ENCODE data around the gene TLE2. TPM values are rescaled to one million over a fixed set of nuclear protein-coding genes. Genes with fewer than 3 reads are reported as not detected.

Gene TLE2
- total RNA-seq, 1 donor from 2014 or later = 23.3 TPM

DNA sequence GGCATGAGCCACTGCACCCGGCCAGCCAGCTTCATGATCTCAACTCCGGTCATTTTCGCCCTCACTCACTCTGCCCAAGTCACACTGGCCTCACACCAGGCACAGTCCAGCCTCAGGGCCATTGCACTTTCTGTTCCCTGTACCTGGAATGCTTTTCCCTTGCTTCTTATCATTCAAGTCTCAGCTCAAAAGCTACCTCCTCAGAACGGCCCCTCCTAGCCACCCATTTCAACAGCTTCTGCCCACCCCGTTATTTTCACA, 2.5 kb upstream of the TLE2 start:
- peaks cover 47% of the 10 kb centered on the region for H3K27me3 ChIP-seq (ENCODE audit: control insufficient read depth, insufficient read depth, low read length)
- no peak overlapping the region for H3K4me3 ChIP-seq (ENCODE audit: low read depth, low read length)
- no peak for DNase-seq (ENCODE audit: low read depth)
- no peak for TF ChIP-seq CTCF (IDR thresholded peaks at IDR 0.05; ENCODE audit: insufficient read depth, low read length, poor library complexity, severe bottlenecking)
- no peaks in the 10 kb centered on the region for H3K36me3 ChIP-seq (ENCODE audit: control insufficient read depth, insufficient read depth, low read length)

DNA sequence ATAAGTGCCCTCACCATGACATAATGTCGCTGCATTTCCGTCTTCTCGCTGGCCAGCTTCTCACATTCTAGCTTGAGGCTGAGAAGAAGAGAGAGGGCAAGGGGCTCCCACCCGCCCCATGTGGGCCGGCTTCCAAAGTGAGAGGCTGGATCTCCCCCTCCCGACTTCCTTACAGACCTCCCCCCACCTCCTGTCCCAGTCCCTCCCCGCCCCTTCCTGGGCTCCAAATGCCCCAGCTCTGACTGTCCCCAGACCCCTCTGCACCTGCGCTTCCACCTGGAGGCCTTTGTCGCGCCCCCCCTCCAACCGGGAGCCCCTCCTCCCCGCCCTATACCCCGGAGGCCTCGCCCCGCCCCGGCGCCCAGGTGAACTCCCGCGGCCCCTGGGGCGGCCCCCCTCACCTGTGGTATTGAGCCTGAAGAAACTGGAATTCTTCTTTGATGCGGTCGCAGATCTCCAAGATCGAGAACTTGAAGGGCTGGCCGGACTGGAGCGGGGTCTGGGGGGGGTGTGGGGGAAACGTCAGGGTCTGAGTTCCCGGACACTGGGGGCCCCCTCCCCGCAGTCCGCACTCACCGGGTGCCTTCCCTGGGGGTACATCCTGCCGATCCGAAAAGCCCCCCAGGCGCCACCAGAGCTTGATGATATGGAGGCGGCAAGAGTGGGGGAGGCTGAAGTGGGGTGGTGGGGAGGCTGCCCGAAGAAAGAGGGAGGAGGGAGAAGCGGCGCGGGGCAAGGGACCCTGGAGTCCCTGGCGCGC, 595 bp downstream of the TLE2 start:
- H3K27me3 ChIP-seq (ENCODE audit: control insufficient read depth, insufficient read depth, low read length) = peaks cover 60% of the 10 kb centered on the region
- DNase-seq (ENCODE audit: low read depth) = no peak
- peak overlapping the region; percentile 37 for H3K4me3 ChIP-seq (ENCODE audit: low read depth, low read length)
- TF ChIP-seq CTCF (IDR thresholded peaks at IDR 0.05; ENCODE audit: insufficient read depth, low read length, poor library complexity, severe bottlenecking) = no peak
- no peaks in the 10 kb centered on the region for H3K36me3 ChIP-seq (ENCODE audit: control insufficient read depth, insufficient read depth, low read length)

- H3K27me3 ChIP-seq (ENCODE audit: control insufficient read depth, insufficient read depth, low read length) = peaks cover 60% of the 10 kb centered on the region
- no peak for DNase-seq (ENCODE audit: low read depth)
- H3K4me3 ChIP-seq (ENCODE audit: low read depth, low read length) = no peak overlapping the region
- no peaks in the 10 kb centered on the region for H3K36me3 ChIP-seq (ENCODE audit: control insufficient read depth, insufficient read depth, low read length)
- no peak for TF ChIP-seq CTCF (IDR thresholded peaks at IDR 0.05; ENCODE audit: insufficient read depth, low read length, poor library complexity, severe bottlenecking)
Measured at GRCh38 chr19:3027981-3028304, 1.1 kb downstream of the TLE2 start.

DNA sequence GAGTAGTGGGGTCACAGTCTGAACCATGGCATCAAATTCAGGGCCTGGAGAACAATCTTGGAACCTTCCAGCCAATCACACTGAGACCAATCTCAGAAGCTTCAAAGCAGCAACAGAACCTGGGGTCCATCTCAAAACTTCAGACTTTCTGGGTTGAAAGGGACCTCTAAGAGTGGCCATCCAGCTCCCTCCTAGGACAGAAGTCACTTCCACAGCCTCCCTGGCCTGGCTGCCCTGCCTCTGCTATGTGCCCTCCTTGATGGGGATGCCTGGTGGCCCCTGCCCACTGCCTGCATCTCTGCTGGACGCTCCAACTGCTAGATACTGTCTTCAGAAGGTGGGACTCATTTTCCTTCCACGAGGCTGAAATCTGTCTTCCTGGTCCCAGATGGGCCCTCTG, 1.8 kb downstream of the TLE2 start:
- Histone ChIP-seq H3K36me3 (ENCODE audit: control insufficient read depth, insufficient read depth, low read length) (no peaks in the 10 kb centered on the region), H3K27me3 (ENCODE audit: control insufficient read depth, insufficient read depth, low read length) (peaks cover 54% of the 10 kb centered on the region), H3K4me3 (ENCODE audit: low read depth, low read length) (no peak overlapping the region)
- no peak for DNase-seq (ENCODE audit: low read depth)
- no peak for TF ChIP-seq CTCF (IDR thresholded peaks at IDR 0.05; ENCODE audit: insufficient read depth, low read length, poor library complexity, severe bottlenecking)

- no peak overlapping the region for H3K4me3 ChIP-seq (ENCODE audit: low read depth, low read length)
- peaks cover 51% of the 10 kb centered on the region for H3K27me3 ChIP-seq (ENCODE audit: control insufficient read depth, insufficient read depth, low read length)
Measured at GRCh38 chr19:3026768-3027167, 2.3 kb downstream of the TLE2 start.

More at GRCh38 chr19:3026768-3027167, 2.3 kb downstream of the TLE2 start:
- no peaks in the 10 kb centered on the region for H3K36me3 ChIP-seq (ENCODE audit: control insufficient read depth, insufficient read depth, low read length)
- DNase-seq (ENCODE audit: low read depth) = no peak
- no peak for TF ChIP-seq CTCF (IDR thresholded peaks at IDR 0.05; ENCODE audit: insufficient read depth, low read length, poor library complexity, severe bottlenecking)

All from kidney epithelial cell (primary cell).